ENCODE results near the gene TEX38. TPM values are rescaled to one million over a fixed set of nuclear protein-coding genes. Genes with fewer than 3 reads are reported as not detected.

TEX38 gene
- total RNA-seq, 1 experiment from 2014 or later: 0.47 TPM

- intact Hi-C loops (cut with micrococcal nuclease): no loop called here
- Histone ChIP-seq H3K27me3 (ENCODE audit: insufficient read depth, low read length) (no peaks in the 10 kb centered on the region), H2AFZ (ENCODE audit: low read depth, low read length, poor library complexity, severe bottlenecking) (no peak overlapping the region), H4K20me1 (ENCODE audit: insufficient read depth) (no peaks in the 10 kb centered on the region), H3K9me3 (ENCODE audit: control insufficient read depth in 1 of 2, insufficient read depth in 1 of 2, low read depth in 1 of 2, low read length in 2 of 2) (no peaks in the 10 kb centered on the region), H3K4me1 (ENCODE audit: control insufficient read depth in 1 of 2, insufficient read depth in 2 of 2, low read length in 2 of 2) (no peaks in the 10 kb centered on the region), H3K4me3 (replicated peaks in 1 of 2; ENCODE audit: low read depth in 1 of 2, low read length in 2 of 2) (no peak overlapping the region), H3K9ac (ENCODE audit: low read length) (no peak overlapping the region), H3K36me3 (ENCODE audit: control insufficient read depth in 1 of 2, insufficient read depth in 2 of 2, low read length in 2 of 2) (peaks cover 10 to 12% of the 10 kb centered on the region in 2 experiments; a peak in 3 of 4 replicates), H3K79me2 (ENCODE audit: insufficient read depth, low read length) (no peaks in the 10 kb centered on the region), H3K9me2 (ENCODE audit: insufficient read depth) (no peaks in the 10 kb centered on the region), H3K4me2 (ENCODE audit: low read length) (no peak overlapping the region), H3K27ac (ENCODE audit: low read depth, low read length) (no peak overlapping the region)
- BruUV-seq (replicated peaks): no TSS peak
- DNase-seq (ENCODE audit: low read depth, low spot score): no peak
- no peak for TF ChIP-seq ZFX (IDR thresholded peaks at IDR 0.05)
- no peak for TF ChIP-seq TCF7L2 (IDR thresholded peaks at IDR 0.05; ENCODE audit: borderline replicate concordance, extremely low read depth, insufficient read depth, insufficient read length)
- TF ChIP-seq REST (IDR thresholded peaks at IDR 0.05; ENCODE audit: low read depth): no peak
- no peak for TF ChIP-seq ZNF274 (IDR thresholded peaks at IDR 0.05; ENCODE audit: low read depth, low read length)
- no peak for TF ChIP-seq EZH2 (IDR thresholded peaks at IDR 0.05)
- no peak for TF ChIP-seq SP1 (IDR thresholded peaks at IDR 0.05; ENCODE audit: low read depth)
- TF ChIP-seq POLR2AphosphoS5 (IDR thresholded peaks at IDR 0.05; ENCODE audit: low read depth, low read length): no peak
- no peak for TF ChIP-seq ZBTB33 (IDR thresholded peaks at IDR 0.05; ENCODE audit: extremely low read depth, insufficient replicate concordance, low read length)
- no peak for TF ChIP-seq JUND (IDR thresholded peaks at IDR 0.05)
- ChIA-PET RAD21 (ENCODE audit: low non-redundant PET in 1 of 2, low total read pairs in 2 of 2, uncharacterized antibody in 2 of 2, unreplicated experiment in 2 of 2) (no interaction called here), POLR2A (no interaction called here), CTCF (no interaction called here)
- no peak for ATAC-seq
Observed at GRCh38 chr1:46655848-46656247, 15.8 kb upstream of the TEX38 start.
